CD4-positive, alpha-beta T cell treated with Interleukin-10 for 1 hour (primary cell): ENCODE measurements around the gene MYOM1.
A peak's percentile ranks its signal among the peaks of the same experiment; 100 is the strongest.

Experiments
- DNase-seq: peaks from one replicate; pipeline ENCODE4 v3.0.0-alpha.2; 2020

The MYOM1 gene

DNA sequence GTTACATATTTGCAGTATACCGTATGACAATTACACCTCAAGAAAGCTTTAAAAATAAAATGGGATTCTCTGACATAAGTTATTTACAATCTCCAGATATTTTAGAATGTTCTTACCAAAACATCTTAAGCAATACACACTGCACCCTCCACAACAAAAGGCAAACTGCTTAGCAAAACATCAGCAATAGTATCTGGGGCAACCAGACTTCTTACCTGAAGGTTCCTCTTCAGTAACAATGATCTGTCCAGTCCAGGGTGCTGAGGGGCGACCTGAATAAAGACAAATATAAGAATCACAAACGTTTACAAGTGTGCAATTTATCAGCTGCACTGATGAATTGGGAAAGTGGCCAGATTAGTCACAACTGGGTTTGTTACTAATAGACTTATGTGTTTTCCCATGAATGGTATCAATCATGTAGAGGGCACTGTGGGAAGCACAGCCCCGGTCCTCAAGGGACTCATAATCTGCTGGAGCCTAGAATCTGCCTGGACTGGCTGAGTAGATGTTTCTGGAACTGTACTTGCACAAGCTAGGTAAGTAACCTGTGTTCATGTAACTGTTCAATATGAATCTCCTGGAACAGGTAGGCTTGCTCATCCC is 70.7 kb downstream of the MYOM1 start:
- DNase-seq, result no peak

- no peak for DNase-seq
Measured at GRCh38 chr18:3147935-3148554, 71.7 kb downstream of the MYOM1 start.

- no peak for DNase-seq
Measured at GRCh38 chr18:3140986-3141639, 78.7 kb downstream of the MYOM1 start.

DNA sequence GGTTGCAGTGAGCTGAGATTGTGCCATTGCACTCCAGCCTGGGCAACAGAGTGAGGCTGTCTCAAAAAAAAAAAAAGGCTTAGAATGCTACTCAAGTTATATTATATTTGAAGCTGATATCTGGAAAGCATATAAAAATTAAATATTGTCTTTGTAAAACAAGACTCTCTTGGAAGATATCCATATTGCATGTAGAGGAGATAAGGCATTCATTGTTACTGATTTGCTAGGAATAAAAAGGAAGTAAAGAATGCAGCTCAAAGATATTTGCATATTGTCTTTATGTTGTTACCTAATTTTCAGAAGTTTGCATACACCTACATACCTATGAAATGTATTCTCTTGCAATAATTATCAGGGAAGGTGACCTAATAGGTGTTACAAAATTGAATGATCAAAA is 79.4 kb downstream of the MYOM1 start:
- DNase-seq, result no peak

GRCh38 chr18:3139406-3139805 is 80.4 kb downstream of the MYOM1 start:
- no peak for DNase-seq

GRCh38 chr18:3138274-3138975 is 81.3 kb downstream of the MYOM1 start:
- no peak for DNase-seq

- DNase-seq, result no peak
Measured at GRCh38 chr18:3135536-3135935, 84.2 kb downstream of the MYOM1 start.

- DNase-seq, result no peak
Measured at GRCh38 chr18:3132700-3133099, 87.1 kb downstream of the MYOM1 start.

DNA sequence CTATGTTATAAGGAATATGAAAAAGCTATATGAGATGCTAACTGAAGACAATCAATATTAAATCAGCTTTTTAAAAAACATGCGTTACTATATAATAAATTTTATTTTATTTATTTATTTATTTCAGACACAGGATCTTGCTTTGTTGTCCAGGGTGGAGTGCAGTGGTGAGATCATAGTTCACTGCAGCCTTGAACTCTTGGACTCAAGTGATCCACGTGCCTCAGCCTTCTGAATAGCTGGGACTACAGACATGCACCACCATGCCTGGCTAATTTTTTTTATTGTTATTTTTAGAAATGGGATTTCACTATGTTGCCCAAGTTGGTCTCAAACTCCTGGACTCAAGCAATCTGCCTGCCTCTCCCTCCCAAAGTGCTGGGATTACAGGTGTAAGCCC is 89.4 kb downstream of the MYOM1 start:
- no peak for DNase-seq

DNA sequence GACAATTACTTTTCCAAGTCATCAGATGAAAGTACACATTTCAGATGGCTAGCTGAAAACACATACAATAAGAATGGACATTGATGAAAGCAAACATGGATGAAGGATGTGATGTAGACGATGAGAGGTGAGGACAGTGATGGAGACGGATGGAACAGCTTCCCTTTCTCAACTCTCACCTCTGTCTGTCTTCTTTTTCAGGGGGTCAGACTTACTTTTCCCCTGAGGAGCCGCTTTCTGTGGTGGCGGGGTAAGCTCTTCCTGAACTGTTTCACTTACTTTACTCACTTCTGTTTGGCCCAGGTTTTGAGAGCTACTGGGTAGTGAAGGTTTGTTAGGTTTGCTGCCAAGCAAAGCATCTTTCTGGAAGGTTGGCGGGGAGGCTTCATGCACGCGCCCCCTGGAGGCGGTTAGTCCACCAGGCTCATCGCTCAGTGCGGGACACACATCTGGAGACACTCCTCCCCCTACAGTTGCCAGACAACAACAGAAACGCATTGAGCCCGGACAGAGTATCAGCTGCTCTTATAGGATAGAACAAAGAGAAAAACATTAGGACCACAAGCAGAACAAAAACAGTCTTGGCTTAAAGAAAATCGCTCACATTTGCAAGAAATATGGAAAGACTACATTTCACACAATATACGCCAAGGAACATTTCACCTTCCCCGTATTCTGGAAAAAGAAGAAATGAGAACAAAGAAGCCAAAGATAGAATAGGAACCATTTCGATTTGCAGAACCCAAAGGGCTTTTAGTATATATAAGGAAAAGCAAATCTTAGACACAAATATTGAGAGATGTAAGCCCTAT is 90.5 kb downstream of the MYOM1 start:
- DNase-seq, result peak; percentile 83

DNA sequence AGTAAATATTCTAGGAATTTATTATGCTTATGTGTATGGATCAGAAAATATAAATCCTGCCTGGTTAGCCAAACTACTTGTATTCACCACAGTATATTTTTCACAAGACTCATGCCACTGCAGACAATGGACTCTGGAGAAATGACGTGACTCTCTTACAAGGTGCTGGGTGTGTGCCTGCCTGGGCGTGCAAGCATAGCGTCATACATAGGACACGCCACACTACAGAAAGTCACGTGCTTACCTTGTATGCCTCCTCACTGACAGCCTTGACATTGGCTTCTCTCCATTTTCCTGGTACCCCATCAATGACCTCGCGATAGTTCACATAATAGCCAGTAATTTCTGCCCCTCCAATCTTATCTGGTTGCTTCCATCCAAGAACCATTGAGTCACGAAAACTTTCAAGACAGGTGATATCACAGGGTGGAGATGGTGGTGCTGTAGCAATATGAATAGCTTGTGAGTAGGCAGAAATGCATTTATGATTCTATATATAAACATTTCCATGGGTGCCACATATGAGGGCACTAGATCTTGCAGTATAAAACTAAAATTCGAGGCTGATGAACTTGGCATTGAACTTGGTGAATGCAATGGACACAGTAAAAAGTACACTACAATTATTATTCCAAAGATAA is 93.2 kb downstream of the MYOM1 start:
- no peak for DNase-seq

- no peak for DNase-seq
Measured at GRCh38 chr18:3124822-3125221, 94.9 kb downstream of the MYOM1 start.

- DNase-seq, result no peak
Measured at GRCh38 chr18:3122851-3123250, 96.9 kb downstream of the MYOM1 start.

DNA sequence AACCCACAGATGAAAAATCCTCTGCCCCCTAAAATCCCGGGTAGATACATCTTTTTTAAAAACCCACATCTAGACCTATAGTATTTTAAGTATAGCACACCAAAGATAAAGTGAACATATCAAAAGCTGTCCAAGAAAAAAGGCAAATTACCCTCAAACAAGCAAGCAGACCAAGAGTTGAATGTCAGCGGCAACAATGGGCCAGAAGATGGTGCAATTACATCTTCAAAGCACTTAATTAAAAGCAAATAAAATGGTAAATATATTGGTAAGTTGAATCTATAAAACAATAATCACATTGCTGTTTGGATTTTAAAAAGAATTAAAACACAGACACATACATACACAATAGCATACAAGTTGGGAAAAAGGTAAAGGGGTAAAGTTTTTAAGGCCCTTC is 98.5 kb downstream of the MYOM1 start:
- no peak for DNase-seq

GRCh38 chr18:3120356-3120755 is 99.4 kb downstream of the MYOM1 start:
- DNase-seq, result no peak

DNA sequence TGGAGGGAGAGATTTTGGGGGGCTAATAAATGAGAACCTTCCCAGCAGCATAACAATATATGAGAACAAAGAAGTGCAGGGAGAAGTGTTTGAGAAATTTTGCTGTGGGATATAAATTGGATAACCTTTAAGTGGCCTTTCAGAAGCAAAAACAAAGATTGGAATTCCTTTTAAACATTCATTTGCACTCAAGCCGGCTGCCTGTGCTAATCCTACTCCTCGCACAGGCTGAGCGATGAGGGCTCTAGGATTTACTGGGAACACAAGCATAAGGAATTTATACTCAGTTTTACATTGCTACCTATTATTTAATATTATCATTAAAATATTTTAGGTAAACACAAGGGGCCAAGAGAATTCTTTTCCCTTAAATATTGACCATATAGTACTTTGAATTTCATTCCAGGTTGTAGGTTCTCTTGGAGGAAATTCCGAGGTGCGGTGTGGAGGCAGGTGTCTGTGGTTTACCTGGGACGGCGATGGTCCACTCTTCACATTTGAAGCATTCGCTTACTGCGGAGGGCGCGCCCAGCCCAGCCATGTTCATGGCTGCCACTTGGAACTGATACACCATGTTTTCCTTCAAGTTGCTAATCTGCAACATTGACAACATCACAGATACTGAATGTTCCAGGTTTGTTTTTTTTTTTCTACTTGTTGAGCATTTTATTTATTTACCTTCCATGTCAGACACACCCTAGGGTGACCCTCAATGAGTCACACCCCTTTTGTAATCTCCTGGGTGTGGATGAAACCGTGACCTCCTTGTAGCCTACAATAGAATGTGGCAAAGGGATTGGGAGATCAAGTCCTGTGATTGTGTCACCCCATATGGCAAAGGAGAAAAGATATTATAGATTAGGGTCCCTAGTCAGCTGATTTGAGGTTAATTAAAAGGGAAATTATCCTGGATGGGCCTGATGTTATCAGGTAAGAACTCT is 100.1 kb downstream of the MYOM1 start:
- DNase-seq, result no peak

DNA sequence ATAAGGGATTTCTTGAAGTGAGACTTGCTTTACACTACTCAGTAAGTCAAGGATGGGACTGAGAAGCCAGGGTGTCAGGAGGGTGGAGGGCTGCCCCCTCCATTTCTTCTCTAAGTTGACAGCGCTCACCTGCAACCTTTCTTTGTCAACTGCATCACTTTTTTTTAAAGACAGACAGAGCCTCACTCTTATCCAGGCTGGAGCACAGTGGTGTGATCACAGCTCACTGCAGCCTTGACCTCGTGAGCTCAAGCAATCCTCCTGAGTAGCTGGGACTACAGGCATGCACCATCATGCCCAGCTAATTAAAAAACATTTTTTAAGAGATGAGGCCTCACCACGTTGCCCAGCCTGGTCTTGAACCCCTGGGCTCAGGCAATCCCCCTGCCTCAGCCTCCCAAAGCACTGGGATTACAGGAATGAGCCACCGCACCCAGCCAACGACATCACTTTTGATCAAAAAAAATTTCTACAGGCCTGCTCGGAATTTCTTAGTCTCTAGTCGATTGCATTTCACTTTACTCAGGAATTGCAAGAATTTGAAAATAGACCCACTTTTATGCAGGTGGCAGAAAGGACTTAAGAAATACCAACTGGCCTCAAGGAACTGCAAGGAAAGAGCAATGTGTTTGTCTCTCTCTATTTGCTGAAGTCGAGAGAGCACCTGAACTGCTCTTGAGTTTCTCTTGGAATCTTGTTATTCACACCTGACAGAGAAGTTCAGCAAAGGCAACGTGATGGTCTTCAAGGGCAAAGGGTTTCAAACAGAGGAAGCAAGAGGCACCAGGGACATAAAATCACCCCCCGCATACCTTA is 101.4 kb downstream of the MYOM1 start:
- DNase-seq, result no peak

DNA sequence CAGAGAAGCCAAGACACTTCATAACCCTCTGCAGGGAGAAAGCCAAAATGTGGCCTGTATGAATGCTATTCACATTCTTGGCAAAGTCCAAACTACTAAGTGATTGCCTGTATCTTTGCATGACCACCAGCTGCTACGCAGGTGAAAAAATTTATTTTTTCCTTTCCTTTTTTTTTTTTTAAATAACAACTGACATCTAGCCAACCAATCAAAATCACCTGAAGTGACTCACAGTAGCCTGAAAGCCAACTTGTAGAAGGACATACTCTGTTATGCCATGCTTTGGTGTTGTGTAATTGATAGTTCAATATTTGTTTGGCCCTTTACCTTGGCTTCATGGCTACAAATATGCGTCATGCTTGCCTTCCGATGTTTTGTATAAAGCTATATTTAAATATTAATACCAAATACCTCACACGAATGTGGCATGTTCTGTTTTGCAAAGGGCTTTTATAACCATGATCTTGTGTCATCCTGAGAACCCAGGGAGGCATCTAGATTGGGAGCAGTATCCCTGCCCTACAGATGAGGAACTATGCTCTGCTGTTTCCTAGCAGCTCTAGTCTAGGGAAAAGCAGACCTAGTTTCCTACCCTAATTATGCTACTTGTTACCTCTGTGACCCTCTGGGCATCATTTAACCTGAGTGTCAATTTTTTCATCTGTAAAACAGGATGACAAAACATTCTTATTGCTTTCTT is 102.1 kb downstream of the MYOM1 start:
- DNase-seq, result no peak

GRCh38 chr18:3115447-3116030 is 104.2 kb downstream of the MYOM1 start:
- no peak for DNase-seq
